Subcutaneous adipose tissue (tissue), 4 donors: Measurements from ENCODE around the gene ADI1. TPM values are rescaled to one million over a fixed set of nuclear protein-coding genes. Genes with fewer than 3 reads are reported as not detected.

ENCODE experiments used
- CTCF ChIP-seq: fragments of 450-650 bp; IDR thresholded peaks from one replicate; pipeline ENCODE4 v1.5.1; 2016; ENCODE audit warnings: low read depth, mild to moderate bottlenecking, control low read depth, antibody characterized with exemption, moderate library complexity
- total RNA-seq, 4 donors: library from RNA; depleted of rRNA; stranded (reverse); fragments of >200 nt; gene quantifications; one replicate each; pipeline ENCODE4 v1.1.0, GENCODE V29; 2016

ADI1 gene
- total RNA-seq, 4 donors from 2014 or later, result 40.6 to 92.4 (median 77.6) TPM

DNA sequence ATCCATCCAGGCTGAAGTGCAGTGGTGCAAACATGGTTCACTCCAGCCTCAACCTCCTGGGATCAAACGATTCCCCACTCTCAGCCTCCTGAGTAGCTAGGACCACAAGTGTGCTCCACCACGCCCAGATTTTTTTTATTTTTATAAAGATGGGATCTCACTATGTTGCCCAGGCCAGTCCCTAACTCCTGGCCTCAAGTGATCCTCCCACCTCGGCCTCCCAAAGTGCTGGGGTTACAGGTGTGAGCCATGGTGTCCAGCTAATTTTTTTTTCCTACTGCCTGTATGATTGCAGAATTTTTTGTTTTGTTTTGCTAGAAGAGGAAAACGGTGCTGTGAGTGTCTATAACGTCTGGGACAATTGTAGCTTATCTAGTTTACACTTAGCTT is 38.3 kb downstream of the ADI1 start:
- TF ChIP-seq CTCF, result no peak

- TF ChIP-seq CTCF, result no peak
These were observed 38.9 kb downstream of the ADI1 start for GRCh38 chr2:3480352-3481010.

DNA sequence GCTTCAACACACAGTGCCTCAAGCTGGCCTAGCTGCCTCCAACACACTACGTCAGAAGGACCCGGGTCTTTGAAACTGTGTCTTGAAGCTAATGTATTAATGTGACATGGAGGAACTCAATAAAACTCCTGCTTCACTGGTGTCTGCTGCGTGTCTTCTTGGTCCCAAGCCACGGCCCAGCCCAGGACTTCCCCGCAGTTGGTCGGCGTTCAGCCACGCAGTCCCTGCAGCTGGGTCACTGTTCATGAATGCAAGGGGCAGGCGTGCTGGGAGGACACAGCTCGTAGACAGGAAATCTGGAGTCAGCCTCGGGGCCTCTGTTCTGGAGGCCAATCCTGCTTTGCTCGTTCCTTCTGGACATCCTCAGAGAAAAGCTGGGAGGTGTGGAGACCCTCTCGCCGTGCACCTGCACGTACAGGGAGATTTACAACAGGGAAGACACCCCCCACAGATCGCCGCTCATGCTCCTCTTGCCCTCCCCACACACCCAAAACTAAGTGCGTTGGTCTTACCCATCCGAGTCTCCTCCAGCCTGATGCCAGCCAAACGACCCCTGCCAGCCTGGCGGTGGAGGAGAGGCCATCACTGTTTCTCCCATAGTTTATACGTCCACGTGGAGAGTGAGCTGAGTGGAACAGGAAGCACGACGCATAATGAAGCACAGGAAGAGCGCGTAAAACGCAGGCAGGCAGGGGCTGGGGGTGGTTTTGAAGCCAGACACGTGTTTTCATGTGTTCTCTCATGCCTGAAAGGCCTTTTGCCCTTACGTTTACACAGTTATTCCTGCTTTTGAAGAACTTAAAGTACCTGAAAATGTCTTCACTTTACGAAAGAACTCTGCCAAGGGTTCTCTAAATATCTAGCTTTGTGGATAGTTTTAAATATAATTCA is 39.7 kb downstream of the ADI1 start:
- no peak for TF ChIP-seq CTCF

DNA sequence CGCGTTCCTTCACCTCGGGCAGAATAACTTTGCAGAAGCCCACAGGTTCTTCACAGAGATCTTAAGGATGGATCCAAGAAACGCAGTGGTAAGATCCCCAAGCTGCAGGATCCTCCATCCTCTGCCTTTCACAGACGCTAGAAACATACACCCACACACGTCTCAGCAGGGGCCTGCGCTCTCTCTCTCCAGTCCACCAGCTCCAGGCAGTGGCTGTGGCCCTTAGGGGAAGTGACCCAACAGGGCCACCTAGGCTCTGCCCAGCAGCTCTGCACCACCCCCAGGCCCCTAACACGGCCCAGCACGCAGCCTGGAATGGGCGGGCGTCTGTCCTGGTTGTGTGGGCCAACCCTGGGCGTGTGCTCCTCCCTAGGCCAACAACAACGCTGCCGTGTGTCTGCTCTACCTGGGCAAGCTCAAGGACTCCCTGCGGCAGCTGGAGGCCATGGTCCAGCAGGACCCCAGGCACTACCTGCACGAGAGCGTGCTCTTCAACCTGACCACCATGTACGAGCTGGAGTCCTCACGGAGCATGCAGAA is 40.4 kb downstream of the ADI1 start:
- TF ChIP-seq CTCF, result no peak

- TF ChIP-seq CTCF, result no peak
These were observed 42.4 kb downstream of the ADI1 start for GRCh38 chr2:3476985-3477327.

GRCh38 chr2:3476321-3476984 is 42.9 kb downstream of the ADI1 start:
- no peak for TF ChIP-seq CTCF

- TF ChIP-seq CTCF, result no peak
These were observed 43.6 kb downstream of the ADI1 start for GRCh38 chr2:3475771-3476170.
